GM12878 (cell line): ENCODE data around the gene ABCA7. TPM values are rescaled to one million over a fixed set of nuclear protein-coding genes. Genes with fewer than 3 reads are reported as not detected.

Experiments
- ATF7 ChIP-seq: fragments of 450-650 bp; IDR thresholded peaks from 2 replicates; pipeline ENCODE4 v1.6.1; 2016; ENCODE audit warnings: low read depth, mild to moderate bottlenecking
- BRCA1 ChIP-seq: IDR thresholded peaks from 2 replicates; pipeline ENCODE4 v1.6.1; 2011; ENCODE audit warnings: low read depth, low read length, improper control_type of control experiment
- CEBPB ChIP-seq, 2 experiments: fragments of 150-350 bp in 1 of 2; IDR thresholded peaks; 2 replicates each; pipeline ENCODE4 v1.6.1; 2012 to 2014; ENCODE audit warnings: low read depth in 2 of 2, low read length in 2 of 2, borderline replicate concordance in 1 of 2, inconsistent platforms in 1 of 2
- FOXM1 ChIP-seq: IDR thresholded peaks from 2 replicates; pipeline ENCODE4 v1.6.1; 2012; ENCODE audit warnings: low read depth, mild to moderate bottlenecking, inconsistent platforms, low read length, moderate library complexity
- MTA3 ChIP-seq: IDR thresholded peaks from 2 replicates; pipeline ENCODE4 v1.6.1; 2012; ENCODE audit warnings: low read length, inconsistent platforms, borderline replicate concordance
- NFYA ChIP-seq: IDR thresholded peaks from 2 replicates; pipeline ENCODE4 v1.6.1; 2011; ENCODE audit warnings: low read depth, mild to moderate bottlenecking, low read length, improper control_type of control experiment, borderline replicate concordance
- SMC3 ChIP-seq: IDR thresholded peaks from 2 replicates; pipeline ENCODE4 v1.6.1; 2011; ENCODE audit warnings: low read length, improper control_type of control experiment, borderline replicate concordance
- SRF ChIP-seq, 2 experiments: IDR thresholded peaks; 2 replicates each; pipeline ENCODE4 v1.6.1; 2011; ENCODE audit warnings: low read depth in 2 of 2, low read length in 2 of 2, mild to moderate bottlenecking in 1 of 2, moderate library complexity in 1 of 2
- ZBTB11 ChIP-seq: fragments of 450-650 bp; formaldehyde crosslinking; IDR thresholded peaks from 2 replicates; pipeline ENCODE4 v1.5.0; 2022; ENCODE audit warnings: mild to moderate bottlenecking, missing genetic modification characterization
- ZNF274 ChIP-seq: IDR thresholded peaks from one replicate; pipeline ENCODE4 v1.8.0; 2011; ENCODE audit not compliant: insufficient read length, insufficient read depth
- ZNF384 ChIP-seq: IDR thresholded peaks from 2 replicates; pipeline ENCODE4 v1.6.1; 2012; ENCODE audit warnings: low read depth, mild to moderate bottlenecking, low read length, improper control_type of control experiment, borderline replicate concordance
- ZNF592 ChIP-seq: fragments of 450-650 bp; IDR thresholded peaks from 2 replicates; pipeline ENCODE4 v1.6.1; 2017; ENCODE audit warnings: mild to moderate bottlenecking, moderate library complexity
- ZZZ3 ChIP-seq: IDR thresholded peaks from 2 replicates; pipeline ENCODE4 v1.6.1; 2011; ENCODE audit warnings: low read depth; ENCODE audit not compliant: control insufficient read depth, insufficient read length
- polyA plus RNA-seq, 11 experiments: library from polyadenylated mRNA; depleted of rRNA in 4 of 11; unstranded in 6 of 11; stranded (reverse) in 5 of 11; fragments of >200 nt; fragmentation: Nextera tagmentation in 4 of 11; fragmentation: Illumina TruSeq in 1 of 11; extraction: Ambion mirVana in 4 of 11; extraction: Trizol in 1 of 11; gene quantifications; 1 replicate in 1 of 11; 2 replicates in 10 of 11; pipeline versions ENCODE4 v1.2.1 to v1.2.3, GENCODE V29; 2011 to 2016; ENCODE audit warnings: inconsistent platforms in 2 of 11, missing spikeins in 2 of 11, low read depth in 1 of 11
- total RNA-seq, 4 experiments: library from RNA; depleted of rRNA in 3 of 4; stranded (reverse); fragments of >200 nt in 3 of 4; fragmentation: Illumina TruSeq in 1 of 4; extraction: Trizol in 1 of 4; gene quantifications; 2 replicates each; pipeline versions ENCODE4 v1.2.1 to v1.2.3, GENCODE V29; 2013 to 2021
- TF ChIP-seq, protein P1 (sequence below): IDR thresholded peaks from 2 replicates; pipeline ENCODE4 v1.6.1; 2012; ENCODE audit warnings: low read length, inconsistent platforms
- TF ChIP-seq, protein P2 (sequence below): fragments of 450-650 bp; IDR thresholded peaks from 2 replicates; pipeline ENCODE4 v1.6.1; 2018; ENCODE audit warnings: borderline replicate concordance, mild to moderate bottlenecking; ENCODE audit not compliant: partially characterized antibody

The ABCA7 gene
- total and polyA plus RNA-seq, 10 of the 15 experiments (the other 5 are each of a cell fraction or from before 2014, with no cell fraction given): 1.0 to 49.5 (median 14.8) TPM

- TF ChIP-seq, protein P1, sequence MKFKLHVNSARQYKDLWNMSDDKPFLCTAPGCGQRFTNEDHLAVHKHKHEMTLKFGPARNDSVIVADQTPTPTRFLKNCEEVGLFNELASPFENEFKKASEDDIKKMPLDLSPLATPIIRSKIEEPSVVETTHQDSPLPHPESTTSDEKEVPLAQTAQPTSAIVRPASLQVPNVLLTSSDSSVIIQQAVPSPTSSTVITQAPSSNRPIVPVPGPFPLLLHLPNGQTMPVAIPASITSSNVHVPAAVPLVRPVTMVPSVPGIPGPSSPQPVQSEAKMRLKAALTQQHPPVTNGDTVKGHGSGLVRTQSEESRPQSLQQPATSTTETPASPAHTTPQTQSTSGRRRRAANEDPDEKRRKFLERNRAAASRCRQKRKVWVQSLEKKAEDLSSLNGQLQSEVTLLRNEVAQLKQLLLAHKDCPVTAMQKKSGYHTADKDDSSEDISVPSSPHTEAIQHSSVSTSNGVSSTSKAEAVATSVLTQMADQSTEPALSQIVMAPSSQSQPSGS: no peak
- TF ChIP-seq ZNF592 (no peak), ZNF384 (no peak), SRF (IDR thresholded peaks at IDR 0.05; ENCODE audit: low read depth in 2 of 2, low read length in 2 of 2) (no peak), BRCA1 (no peak), ZNF274 (no peak), FOXM1 (no peak), NFYA (peak; percentile 99), ZZZ3 (no peak), ZBTB11 (CRISPR knock-in tag) (no peak), SMC3 (no peak), CEBPB (IDR thresholded peaks at IDR 0.05; ENCODE audit: borderline replicate concordance in 1 of 2, low read depth in 2 of 2, low read length in 2 of 2) (no peak), MTA3 (no peak), ATF7 (peak; percentile 48; the same call in 1 of the 2 replicates)
- TF ChIP-seq, protein P2, sequence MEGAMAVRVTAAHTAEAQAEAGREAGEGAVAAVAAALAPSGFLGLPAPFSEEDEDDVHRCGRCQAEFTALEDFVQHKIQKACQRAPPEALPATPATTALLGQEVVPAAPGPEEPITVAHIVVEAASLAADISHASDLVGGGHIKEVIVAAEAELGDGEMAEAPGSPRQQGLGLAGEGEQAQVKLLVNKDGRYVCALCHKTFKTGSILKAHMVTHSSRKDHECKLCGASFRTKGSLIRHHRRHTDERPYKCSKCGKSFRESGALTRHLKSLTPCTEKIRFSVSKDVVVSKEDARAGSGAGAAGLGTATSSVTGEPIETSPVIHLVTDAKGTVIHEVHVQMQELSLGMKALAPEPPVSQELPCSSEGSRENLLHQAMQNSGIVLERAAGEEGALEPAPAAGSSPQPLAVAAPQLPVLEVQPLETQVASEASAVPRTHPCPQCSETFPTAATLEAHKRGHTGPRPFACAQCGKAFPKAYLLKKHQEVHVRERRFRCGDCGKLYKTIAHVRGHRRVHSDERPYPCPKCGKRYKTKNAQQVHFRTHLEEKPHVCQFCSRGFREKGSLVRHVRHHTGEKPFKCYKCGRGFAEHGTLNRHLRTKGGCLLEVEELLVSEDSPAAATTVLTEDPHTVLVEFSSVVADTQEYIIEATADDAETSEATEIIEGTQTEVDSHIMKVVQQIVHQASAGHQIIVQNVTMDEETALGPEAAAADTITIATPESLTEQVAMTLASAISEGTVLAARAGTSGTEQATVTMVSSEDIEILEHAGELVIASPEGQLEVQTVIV: no peak
Observed at GRCh38 chr19:1040476-1041271, 767 bp downstream of the ABCA7 start (continued).
